Activated naive CD4-positive, alpha-beta T cell treated with anti-CD3 and anti-CD28 coated beads, Interleukin-2, amount 50 U/mL, for 72 hours (primary cell): ENCODE results near the gene SYP. TPM values are rescaled to one million over a fixed set of nuclear protein-coding genes. Genes with fewer than 3 reads are reported as not detected.
A peak's percentile ranks its signal among the peaks of the same experiment; 100 is the strongest.

Source experiments
- ATAC-seq, 2 donors: fragments of 150-1000 bp; cut with Tn5 transposase; 2 replicates each; pipeline ENCODE4 v1.10.0; 2021; ENCODE audit warnings: mild to moderate bottlenecking in 2 of 2, moderate library complexity in 2 of 2
- DNase-seq, 2 donors: peaks; one replicate each; pipeline ENCODE4 v3.0.0; 2021 to 2022; ENCODE audit warnings: low spot score in 2 of 2
- H3K27ac Mint-ChIP-seq, 2 donors: one replicate each; pipeline ENCODE4 v1.8.0; 2022; ENCODE audit warnings: mild to moderate bottlenecking in 2 of 2, mixed read lengths in 2 of 2
- H3K36me3 Mint-ChIP-seq, 2 donors: one replicate each; pipeline ENCODE4 v1.8.0; 2022; ENCODE audit warnings: mixed read lengths in 2 of 2
- H3K9me3 Mint-ChIP-seq, 2 donors: one replicate each; pipeline ENCODE4 v1.8.0; 2022; ENCODE audit warnings: mixed read lengths in 2 of 2
- total RNA-seq, 2 donors: library from RNA; stranded (reverse); gene quantifications; one replicate each; pipeline ENCODE4 v1.2.3, GENCODE V29; 2022

Gene SYP
- total RNA-seq = 10 to 100 TPM; 11.2 to 69.3 TPM

- ATAC-seq (peak; percentile 89 to 98), DNase-seq (peak; percentile 87 to 90)
- Mint-ChIP-seq H3K27ac (peak within 1 kb of the TSS in 1 of 2 donors; percentile 78), H3K9me3 (no peaks in the 10 kb centered on the region), H3K36me3 (peaks cover 0 to 9% of the 10 kb centered on the region in 2 donors)
Measured at GRCh38 chrX:49199906-49200771, at the start of gene SYP. Gene SYP (minus strand): TSS chrX:49200193. CDS start chrX:49200186, 7 bp downstream.

GRCh38 chrX:49249616-49250015 is 49.6 kb upstream of the SYP start:
- peak in 1 of 2 donors; percentile 10 for ATAC-seq
- no peaks in the 10 kb centered on the region for H3K36me3 Mint-ChIP-seq
- H3K27ac Mint-ChIP-seq = no peak overlapping the region
- no peaks in the 10 kb centered on the region for H3K9me3 Mint-ChIP-seq
- DNase-seq = no peak

GRCh38 chrX:49249071-49249470 is 49.1 kb upstream of the SYP start:
- Mint-ChIP-seq H3K36me3 (no peaks in the 10 kb centered on the region), H3K9me3 (no peaks in the 10 kb centered on the region), H3K27ac (peak overlapping the region in 1 of 2 donors; percentile 79)
- DNase-seq (no peak), ATAC-seq (no peak)

- no peak for ATAC-seq
- no peaks in the 10 kb centered on the region for H3K9me3 Mint-ChIP-seq
Measured at GRCh38 chrX:49247916-49248811, 48.2 kb upstream of the SYP start.

GRCh38 chrX:49247346-49247745 is 47.4 kb upstream of the SYP start:
- ATAC-seq (no peak), DNase-seq (no peak)
- no peaks in the 10 kb centered on the region for H3K9me3 Mint-ChIP-seq
- peak overlapping the region in 1 of 2 donors; percentile 81 for H3K27ac Mint-ChIP-seq
- no peaks in the 10 kb centered on the region for H3K36me3 Mint-ChIP-seq

More at GRCh38 chrX:49247916-49248811, 48.2 kb upstream of the SYP start:
- Mint-ChIP-seq H3K27ac (peak overlapping the region in 1 of 2 donors; percentile 50), H3K36me3 (no peaks in the 10 kb centered on the region)
- DNase-seq = no peak

- Mint-ChIP-seq H3K36me3 (no peaks in the 10 kb centered on the region), H3K27ac (peak overlapping the region in 1 of 2 donors; percentile 70), H3K9me3 (no peaks in the 10 kb centered on the region)
- ATAC-seq (no peak), DNase-seq (no peak)
Measured at GRCh38 chrX:49246541-49246940, 46.5 kb upstream of the SYP start.

GRCh38 chrX:49244207-49244606 is 44.2 kb upstream of the SYP start:
- DNase-seq (no peak), ATAC-seq (no peak)
- Mint-ChIP-seq H3K9me3 (no peaks in the 10 kb centered on the region), H3K27ac (peak overlapping the region; percentile 60 to 63), H3K36me3 (no peaks in the 10 kb centered on the region)

- no peaks in the 10 kb centered on the region for H3K36me3 Mint-ChIP-seq
- no peak for ATAC-seq
- no peak for DNase-seq
- H3K9me3 Mint-ChIP-seq = no peaks in the 10 kb centered on the region
- H3K27ac Mint-ChIP-seq = peak overlapping the region in 1 of 2 donors; percentile 60
Measured at GRCh38 chrX:49243166-49243565, 43.2 kb upstream of the SYP start.

GRCh38 chrX:49242545-49243066 is 42.6 kb upstream of the SYP start:
- DNase-seq = no peak
- H3K9me3 Mint-ChIP-seq = no peaks in the 10 kb centered on the region
- ATAC-seq = no peak
- H3K36me3 Mint-ChIP-seq = no peaks in the 10 kb centered on the region
- H3K27ac Mint-ChIP-seq = peak overlapping the region in 1 of 2 donors; percentile 72

- Mint-ChIP-seq H3K27ac (no peak overlapping the region), H3K36me3 (peaks cover 5 to 8% of the 10 kb centered on the region in 2 donors), H3K9me3 (no peaks in the 10 kb centered on the region)
- ATAC-seq (no peak), DNase-seq (no peak)
Measured at GRCh38 chrX:49238735-49239134, 38.7 kb upstream of the SYP start.

GRCh38 chrX:49237060-49237459 is 37.1 kb upstream of the SYP start:
- Mint-ChIP-seq H3K36me3 (peaks cover 5 to 8% of the 10 kb centered on the region in 2 donors), H3K27ac (peak overlapping the region in 1 of 2 donors; percentile 63), H3K9me3 (no peaks in the 10 kb centered on the region)
- no peak for DNase-seq
- ATAC-seq = peak in 1 of 2 donors; percentile 19

- H3K27ac Mint-ChIP-seq = no peak overlapping the region
- DNase-seq = no peak
- H3K36me3 Mint-ChIP-seq = peaks cover 5 to 8% of the 10 kb centered on the region in 2 donors
- H3K9me3 Mint-ChIP-seq = no peaks in the 10 kb centered on the region
- no peak for ATAC-seq
Measured at GRCh38 chrX:49233887-49234555, 34.0 kb upstream of the SYP start.

- ATAC-seq (no peak), DNase-seq (no peak)
- Mint-ChIP-seq H3K36me3 (peaks cover 5 to 8% of the 10 kb centered on the region in 2 donors), H3K27ac (no peak within 1 kb of the TSS), H3K9me3 (no peaks in the 10 kb centered on the region)
Measured at GRCh38 chrX:49233176-49233575, 33.2 kb upstream of the SYP start, which contains the start of gene CACNA1F. Gene CACNA1F (minus strand): TSS chrX:49233340. CDS start chrX:49233309, 31 bp downstream.

- Mint-ChIP-seq H3K9me3 (no peaks in the 10 kb centered on the region), H3K27ac (no peak overlapping the region), H3K36me3 (peaks cover 5 to 8% of the 10 kb centered on the region in 2 donors)
- DNase-seq = no peak
- ATAC-seq = no peak
Measured at GRCh38 chrX:49232525-49232924, 32.5 kb upstream of the SYP start.

GRCh38 chrX:49231333-49232000 is 31.5 kb upstream of the SYP start:
- Mint-ChIP-seq H3K36me3 (peaks cover 0 to 5% of the 10 kb centered on the region in 2 donors), H3K27ac (peak overlapping the region in 1 of 2 donors; percentile 76), H3K9me3 (no peaks in the 10 kb centered on the region)
- DNase-seq (no peak), ATAC-seq (no peak)
